ENCODE results near the gene DVL1.
A peak's percentile ranks its signal among the peaks of the same experiment; 100 is the strongest.

Gene DVL1

DNA sequence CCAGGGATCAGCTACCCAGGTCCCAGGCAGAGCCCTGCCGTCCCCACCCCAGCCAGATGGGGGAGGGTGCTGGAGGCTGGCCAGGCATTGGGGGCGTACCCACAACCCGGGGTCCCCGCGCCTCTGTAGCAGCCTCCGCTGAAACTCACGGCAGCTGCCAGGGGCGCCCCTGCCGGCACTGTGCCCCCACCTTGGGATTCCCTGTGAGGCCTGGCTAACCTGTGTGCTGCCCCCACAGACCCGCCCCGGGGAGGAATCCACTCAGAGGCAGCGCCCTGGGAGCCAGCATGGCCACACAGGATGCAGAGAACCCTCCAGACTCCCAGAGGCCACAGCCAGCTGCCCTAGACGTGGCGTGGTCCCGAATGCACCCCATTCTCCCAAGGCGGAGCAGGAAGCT is 3.8 kb downstream of the DVL1 start:
- no peak overlapping the region for H3K4me3 ChIP-seq (replicated peaks; ENCODE audit: low read depth, low read length)
- TF ChIP-seq, protein P1, sequence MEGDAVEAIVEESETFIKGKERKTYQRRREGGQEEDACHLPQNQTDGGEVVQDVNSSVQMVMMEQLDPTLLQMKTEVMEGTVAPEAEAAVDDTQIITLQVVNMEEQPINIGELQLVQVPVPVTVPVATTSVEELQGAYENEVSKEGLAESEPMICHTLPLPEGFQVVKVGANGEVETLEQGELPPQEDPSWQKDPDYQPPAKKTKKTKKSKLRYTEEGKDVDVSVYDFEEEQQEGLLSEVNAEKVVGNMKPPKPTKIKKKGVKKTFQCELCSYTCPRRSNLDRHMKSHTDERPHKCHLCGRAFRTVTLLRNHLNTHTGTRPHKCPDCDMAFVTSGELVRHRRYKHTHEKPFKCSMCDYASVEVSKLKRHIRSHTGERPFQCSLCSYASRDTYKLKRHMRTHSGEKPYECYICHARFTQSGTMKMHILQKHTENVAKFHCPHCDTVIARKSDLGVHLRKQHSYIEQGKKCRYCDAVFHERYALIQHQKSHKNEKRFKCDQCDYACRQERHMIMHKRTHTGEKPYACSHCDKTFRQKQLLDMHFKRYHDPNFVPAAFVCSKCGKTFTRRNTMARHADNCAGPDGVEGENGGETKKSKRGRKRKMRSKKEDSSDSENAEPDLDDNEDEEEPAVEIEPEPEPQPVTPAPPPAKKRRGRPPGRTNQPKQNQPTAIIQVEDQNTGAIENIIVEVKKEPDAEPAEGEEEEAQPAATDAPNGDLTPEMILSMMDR (IDR thresholded peaks at IDR 0.05; ENCODE audit: low read length, missing control alignments), result no peak
- DNase-seq (ENCODE audit: low read depth), result no peak

DNA sequence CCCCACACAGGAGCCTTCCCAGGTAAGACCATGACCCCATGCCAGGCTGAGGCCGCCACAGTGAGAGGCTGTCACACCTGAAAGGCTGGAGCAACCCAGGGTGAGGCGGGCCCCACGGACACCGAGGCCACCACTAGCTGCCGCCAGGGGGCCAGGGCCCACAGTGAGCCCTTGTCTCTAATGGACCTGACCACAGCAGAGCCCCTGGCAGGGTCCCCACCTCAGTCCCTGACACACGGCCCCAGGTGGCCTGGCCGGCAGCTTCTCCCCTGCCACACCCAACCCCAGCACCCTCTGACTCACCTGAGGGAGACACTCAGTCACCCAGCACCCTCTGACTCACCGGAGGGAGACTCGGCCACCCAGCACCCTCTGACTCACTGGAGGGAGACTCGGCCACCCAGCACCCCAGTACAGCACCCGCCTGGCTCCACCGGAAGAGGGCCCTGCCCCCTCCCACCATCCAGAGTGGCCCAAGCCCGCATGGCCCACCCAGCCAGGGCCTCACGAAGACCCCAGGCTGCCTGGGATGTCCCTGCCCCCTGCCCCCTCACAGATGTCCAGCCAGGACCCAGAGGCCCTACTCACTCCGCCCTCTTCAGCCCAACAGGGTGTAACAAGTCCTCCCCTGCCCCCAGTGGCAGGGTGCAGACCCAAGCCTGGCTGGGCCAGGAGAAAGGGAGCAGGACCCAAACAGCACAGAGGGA is 4.4 kb downstream of the DVL1 start:
- DNase-seq (ENCODE audit: low read depth), result peak; percentile 48
- TF ChIP-seq, protein P1 (IDR thresholded peaks at IDR 0.05; ENCODE audit: low read length, missing control alignments), result peak; percentile 40
- H3K4me3 ChIP-seq (replicated peaks; ENCODE audit: low read depth, low read length), result no peak overlapping the region

DNA sequence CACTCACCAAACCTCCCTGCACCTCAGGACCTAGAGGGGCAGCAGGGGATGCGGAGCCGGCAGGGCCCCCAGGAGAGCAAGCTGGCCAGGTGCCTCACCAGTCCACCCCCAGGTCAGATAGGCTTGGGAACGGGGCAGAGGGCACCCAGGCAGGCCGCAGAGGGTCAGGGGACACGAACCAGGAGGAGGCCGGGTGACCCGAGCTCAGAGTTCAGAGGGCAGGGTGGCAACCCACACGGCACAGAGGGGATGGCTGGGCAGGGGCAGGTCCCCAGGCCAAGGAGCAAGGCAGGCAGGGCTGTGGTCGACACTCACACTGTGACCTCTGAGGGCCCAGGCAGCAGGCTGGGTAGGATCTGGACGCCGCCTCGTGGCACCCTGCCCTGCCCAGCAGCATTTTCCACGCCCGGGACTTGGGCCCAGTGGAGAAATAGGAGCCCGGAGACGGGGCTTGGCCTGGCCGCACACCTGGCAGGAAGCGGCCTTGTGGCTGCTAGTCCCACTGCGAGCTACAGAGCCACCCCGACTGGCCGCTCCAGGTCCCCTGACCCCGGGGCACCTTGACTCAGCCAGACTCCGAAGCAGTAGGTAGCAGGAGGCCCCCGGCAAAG is 5.3 kb downstream of the DVL1 start:
- TF ChIP-seq, protein P1 (IDR thresholded peaks at IDR 0.05; ENCODE audit: low read length, missing control alignments), result no peak
- H3K4me3 ChIP-seq (replicated peaks; ENCODE audit: low read depth, low read length), result no peak overlapping the region
- DNase-seq (ENCODE audit: low read depth), result no peak

DNA sequence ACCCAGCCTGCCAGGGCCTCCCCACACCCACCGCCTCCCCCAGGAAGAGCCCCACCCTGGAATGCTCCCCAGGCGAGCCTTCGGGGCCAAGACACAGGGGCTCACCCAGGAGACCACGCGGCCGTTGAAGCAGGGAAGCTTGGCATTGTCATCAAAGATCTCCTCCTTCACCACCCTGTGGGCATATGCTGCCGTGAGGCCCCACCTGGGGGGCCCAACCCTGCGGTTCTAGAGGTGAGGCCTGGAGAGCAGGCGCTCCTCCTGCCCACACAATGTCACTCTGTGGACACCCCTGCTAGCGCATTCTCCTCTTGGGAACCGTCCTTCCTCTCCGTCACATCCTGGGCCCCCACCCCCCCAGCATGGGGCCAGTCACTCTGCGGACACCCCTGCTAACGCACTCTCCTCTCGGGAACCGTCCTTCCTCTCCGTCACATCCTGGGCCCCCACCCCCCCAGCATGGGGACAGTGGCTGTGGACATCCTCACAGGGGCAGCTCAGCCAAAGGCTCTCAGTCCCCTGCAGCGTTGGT is 6.6 kb downstream of the DVL1 start:
- no peak overlapping the region for H3K4me3 ChIP-seq (replicated peaks; ENCODE audit: low read depth, low read length)
- TF ChIP-seq, protein P1 (IDR thresholded peaks at IDR 0.05; ENCODE audit: low read length, missing control alignments), result no peak
- no peak for DNase-seq (ENCODE audit: low read depth)

DNA sequence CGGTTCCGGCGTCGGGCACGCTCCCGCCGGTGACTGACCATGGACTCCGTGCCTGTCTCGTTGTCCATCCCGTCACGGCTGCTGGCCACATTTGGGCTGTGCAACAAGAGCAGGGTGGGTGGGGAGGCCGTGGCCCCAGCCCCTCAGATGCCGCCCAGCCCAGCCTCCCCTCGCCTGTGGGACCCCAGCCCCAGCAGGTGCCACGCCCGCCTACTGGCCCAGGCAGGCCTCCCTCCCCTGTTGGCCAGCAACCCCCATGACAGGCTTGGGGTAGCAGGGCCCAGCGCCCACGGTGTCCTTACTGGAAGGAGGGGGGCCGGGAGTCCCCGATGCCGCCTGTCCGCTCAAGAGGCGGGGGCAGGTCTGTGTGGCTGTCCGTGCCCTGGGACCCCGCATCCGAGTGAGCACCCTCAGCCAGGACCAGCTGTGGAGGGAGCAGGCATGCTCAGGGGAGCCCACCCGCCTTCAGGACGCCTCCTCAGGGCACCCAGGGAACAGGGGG is 7.1 kb downstream of the DVL1 start:
- no peak for DNase-seq (ENCODE audit: low read depth)
- TF ChIP-seq, protein P1 (IDR thresholded peaks at IDR 0.05; ENCODE audit: low read length, missing control alignments), result no peak
- H3K4me3 ChIP-seq (replicated peaks; ENCODE audit: low read depth, low read length), result no peak overlapping the region

DNA sequence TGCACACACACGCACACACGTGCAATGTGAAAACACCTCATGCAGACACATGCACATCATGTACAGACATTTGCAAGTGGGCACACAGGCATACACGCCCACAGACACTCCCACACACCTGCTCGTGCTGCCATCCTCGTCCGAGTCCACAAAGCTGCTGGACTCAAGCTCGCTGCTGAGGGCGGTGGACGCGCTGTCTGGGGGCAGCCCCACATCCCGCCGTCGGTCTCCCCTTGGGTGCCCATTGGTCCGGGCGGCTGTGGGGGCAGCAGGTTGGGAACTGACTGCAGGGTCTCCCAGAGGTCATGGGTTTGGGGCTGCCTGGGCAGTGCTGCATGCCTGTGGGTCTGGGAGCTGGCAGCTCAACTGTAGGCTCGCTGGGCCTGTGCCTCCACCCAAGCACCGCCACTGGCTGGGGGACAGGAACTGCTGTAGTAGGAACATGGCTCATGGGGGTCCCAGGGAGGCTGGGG is 7.6 kb downstream of the DVL1 start:
- TF ChIP-seq, protein P1 (IDR thresholded peaks at IDR 0.05; ENCODE audit: low read length, missing control alignments), result no peak
- H3K4me3 ChIP-seq (replicated peaks; ENCODE audit: low read depth, low read length), result no peak overlapping the region
- DNase-seq (ENCODE audit: low read depth), result no peak

All from fibroblast of pulmonary artery (primary cell).